Measurements from ENCODE around the gene PDE11A.
A peak's percentile ranks its signal among the peaks of the same experiment; 100 is the strongest.

The PDE11A gene

GRCh38 chr2:177692042-177692782 is 380.4 kb downstream of the PDE11A start:
- DNase-seq (ENCODE audit: low read depth) = peak; percentile 3

DNA sequence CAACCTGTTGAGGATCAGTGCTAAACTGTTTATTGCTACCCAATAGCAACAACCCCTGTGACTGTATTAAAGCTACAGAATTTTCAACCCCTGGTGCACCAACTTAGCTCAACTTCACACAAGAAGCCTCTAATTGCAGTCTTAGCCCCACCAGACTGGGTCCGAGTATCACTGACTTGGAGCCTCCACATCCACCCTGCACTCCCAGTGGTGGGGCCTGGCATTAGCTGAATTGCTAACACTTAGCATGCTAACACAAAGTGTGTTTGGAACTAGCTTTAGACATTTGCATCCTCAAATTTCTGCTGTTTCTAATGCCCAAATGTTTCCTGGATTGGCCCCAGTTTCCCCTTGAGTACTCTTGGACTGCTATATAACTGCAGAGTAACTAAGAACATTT is 381.4 kb downstream of the PDE11A start:
- DNase-seq (ENCODE audit: low read depth) = no peak

DNA sequence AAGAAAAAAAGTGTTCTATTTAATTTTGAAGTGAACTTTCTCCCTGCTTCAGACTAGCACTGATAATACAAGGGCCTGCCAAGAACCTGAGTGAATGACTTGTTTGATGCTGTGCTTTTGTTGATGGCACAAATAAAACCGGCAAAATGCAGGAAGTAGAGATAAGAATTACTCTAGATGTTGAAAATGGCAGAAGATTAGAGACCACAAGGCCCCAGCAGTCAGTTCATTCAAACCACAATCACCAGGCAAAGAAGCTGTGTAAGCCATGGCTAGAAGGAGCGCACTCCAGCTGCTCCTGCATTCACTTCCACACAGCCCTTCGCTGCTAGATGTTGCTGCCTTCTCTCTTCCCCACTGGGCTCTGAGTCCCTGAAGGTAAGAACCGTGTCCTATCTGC is 383.0 kb downstream of the PDE11A start:
- DNase-seq (ENCODE audit: low read depth) = no peak

DNA sequence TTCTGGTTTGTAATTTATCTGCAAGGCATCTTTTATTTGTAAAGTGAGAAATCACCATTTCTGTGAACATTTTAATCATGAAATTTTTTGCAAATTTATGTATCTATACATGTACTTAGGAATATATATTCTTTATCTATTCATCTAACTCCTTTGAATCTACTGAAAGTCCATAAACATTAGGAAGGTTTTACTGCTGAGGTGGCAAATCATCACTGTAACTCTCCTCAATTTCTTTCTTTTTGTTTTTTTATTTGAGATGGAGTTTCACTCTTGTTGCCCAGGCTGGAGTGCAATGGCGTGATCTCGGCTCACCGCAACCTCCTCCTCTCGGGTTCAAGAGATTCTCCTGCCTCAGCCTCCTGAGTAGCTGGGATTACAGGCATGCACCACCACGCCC is 383.7 kb downstream of the PDE11A start:
- no peak for DNase-seq (ENCODE audit: low read depth)

DNA sequence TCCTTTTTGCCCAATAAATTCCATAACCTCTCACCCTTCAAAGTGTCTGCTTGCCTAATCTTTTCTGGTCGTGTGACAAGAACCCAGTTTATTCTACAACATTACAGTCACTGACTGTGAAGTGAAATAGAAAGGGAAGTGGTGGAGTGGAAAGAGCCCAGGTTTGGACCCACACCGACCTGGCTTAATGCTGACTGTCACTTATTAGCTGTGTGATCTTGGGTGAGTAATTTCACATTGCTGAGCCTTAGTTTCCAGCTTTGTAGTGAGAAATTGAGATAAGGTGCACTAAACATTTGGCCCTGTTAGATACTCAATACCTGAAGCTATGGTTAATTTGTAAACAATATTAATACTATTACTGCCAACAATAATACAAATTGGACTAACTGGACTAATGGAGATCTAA is 388.9 kb downstream of the PDE11A start:
- DNase-seq (ENCODE audit: low read depth) = no peak

DNA sequence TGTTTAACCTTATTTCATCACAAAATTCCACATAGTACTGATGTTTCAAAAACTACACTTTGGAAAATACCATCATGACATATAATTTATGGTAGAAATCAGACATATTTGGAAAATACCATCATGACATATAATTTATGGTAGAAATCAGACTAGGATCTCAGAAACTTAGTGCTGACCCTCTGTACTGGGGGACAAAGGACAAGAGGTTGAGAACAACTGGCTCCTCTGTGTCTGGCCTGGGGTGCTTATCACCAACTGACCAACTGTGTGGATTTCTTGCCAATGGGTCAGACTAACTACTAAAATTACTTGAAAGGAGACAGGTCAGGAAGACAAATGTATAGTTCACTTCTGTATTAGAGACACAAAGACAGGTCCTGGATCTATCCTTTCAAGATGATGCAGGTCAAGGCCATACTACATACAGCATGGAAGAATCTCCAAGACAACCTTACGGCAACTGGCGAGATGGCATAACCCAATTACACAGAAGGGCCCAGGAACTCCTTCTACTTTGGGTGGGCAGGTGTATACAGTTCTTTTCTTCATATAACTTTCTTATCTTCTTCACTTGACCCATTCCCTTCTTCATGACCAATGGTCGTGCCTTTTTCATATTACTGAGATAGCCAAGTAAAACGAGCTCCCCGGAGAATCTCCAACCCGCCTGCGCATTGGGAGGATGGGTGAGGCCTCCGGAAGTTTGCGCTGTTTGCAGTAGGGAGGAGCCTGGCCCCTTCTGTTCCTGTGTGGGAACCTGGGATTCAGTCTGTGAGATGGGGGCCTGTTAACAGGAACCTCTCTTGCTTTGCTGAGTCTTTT is 389.5 kb downstream of the PDE11A start:
- no peak for DNase-seq (ENCODE audit: low read depth)

DNA sequence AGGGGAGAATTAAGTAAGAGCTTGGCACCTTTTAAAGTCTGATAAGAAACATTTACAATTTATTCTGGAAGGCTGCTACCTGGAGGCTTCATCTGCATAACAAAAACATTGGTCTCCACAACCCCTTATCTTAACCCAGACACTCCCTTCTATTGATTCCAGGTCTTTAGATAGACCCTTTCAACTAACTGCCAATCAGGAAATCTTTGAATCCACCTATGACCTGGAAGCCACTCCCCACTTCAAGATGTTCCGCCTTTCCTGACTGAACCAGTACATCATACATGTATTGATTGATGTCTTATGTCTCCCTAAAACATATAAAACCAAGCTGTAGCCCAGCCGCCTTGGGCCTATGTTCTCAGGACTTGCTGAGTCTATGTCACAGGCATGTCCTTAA is 390.6 kb downstream of the PDE11A start:
- no peak for DNase-seq (ENCODE audit: low read depth)

DNA sequence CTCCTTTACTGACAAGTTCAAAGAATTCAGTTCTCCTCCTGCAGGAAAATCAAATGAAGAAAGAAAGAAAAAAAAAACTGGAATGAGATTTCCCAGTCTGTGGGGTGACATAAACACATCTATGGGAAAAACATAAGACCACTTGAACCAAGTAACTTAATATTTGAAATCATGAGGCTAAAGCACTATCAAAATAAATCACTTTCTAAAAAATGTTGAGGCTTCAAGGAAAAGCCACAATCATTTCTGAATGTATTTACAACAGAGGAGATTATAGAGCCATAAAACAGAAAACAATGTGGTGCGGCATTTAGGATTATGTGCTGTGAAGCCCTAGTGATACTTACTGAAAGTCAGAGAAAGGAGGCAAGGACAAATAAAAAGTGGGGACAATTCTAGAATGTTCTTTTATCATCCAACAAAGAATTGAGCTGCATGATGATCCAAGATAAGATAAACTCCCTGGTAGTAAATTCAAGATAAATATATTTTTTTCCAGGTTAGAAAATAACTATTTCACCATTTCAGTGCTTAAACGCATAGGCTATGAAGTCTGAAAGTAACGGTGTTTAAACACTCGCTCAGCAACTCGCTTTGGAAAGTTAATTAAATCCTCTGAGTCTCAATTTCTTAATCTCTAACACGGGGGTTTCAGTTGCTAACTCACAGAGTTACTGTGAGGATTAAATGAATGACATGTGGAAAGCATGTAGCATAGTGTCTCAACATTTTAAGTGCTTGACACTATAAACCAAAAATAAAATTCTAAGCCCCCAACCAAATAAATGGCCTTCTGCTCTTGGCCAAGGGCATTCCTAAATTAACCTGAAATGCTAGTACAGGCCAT is 391.5 kb downstream of the PDE11A start:
- DNase-seq (ENCODE audit: low read depth) = no peak

DNA sequence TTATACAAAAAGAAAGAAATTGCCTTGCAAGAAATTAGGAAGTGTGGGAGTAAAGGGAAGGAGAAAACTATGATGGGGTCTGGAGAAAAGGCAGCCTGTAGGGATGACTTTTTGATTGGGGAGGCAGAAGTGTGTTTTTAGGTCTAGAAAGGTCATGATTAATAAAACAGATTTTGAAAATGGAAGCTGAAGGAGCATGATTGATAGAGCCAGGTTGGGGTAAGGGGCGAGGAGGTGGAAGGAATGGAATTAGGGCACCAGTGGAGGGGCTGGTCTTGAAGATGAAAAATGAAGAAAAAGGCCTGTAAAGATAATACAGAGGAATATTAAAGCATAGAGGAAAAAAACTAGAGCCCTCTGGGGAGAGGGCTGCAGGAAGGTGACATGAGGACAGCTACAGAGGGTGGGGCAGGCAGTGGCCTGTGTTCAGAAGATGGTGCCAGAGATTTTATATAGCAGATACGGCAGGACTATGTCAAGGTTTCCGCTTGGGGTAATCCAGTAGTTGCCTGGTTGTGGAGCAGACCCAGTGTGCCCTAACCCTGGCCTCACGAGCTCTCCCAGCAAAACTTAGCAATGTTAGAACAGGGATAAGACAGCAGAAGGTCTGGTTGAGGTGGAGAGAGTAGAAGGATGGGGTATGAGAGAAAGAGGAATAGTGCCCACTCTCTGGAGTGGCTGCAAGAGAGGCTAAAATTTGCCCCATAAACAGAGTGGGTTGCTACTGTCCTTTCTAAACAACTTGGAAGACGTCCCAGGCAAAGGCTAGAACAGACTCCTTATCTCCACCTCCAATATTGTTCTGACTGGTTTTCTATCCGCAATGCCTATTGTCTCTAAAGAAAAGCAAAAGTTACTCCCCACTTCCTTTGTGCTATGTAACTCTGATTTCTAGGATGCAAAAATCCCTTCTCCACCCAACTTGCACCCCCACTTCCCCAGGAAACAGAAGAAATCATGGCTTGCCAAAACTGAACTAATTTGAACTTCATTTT is 392.7 kb downstream of the PDE11A start:
- DNase-seq (ENCODE audit: low read depth) = no peak

GRCh38 chr2:177678939-177679338 is 393.6 kb downstream of the PDE11A start:
- DNase-seq (ENCODE audit: low read depth) = no peak

DNA sequence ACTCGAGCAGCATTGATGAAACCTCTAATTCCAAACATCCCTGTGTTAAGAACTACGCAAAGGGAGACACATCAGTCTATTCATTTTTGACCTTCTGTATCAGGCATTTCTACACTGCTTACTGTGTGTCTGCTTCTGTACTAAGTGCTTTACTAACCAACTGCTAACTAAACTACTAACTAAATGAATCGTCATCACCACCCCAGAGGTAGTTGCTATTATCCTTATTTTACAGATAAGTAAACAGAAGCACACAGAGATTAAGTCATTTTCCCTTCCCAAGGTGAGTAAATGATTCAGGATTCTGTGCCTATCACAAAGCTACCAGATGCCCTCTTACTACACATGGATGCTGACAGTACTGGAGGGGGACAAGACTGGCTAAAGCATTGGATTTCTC is 395.9 kb downstream of the PDE11A start:
- DNase-seq (ENCODE audit: low read depth) = no peak

DNA sequence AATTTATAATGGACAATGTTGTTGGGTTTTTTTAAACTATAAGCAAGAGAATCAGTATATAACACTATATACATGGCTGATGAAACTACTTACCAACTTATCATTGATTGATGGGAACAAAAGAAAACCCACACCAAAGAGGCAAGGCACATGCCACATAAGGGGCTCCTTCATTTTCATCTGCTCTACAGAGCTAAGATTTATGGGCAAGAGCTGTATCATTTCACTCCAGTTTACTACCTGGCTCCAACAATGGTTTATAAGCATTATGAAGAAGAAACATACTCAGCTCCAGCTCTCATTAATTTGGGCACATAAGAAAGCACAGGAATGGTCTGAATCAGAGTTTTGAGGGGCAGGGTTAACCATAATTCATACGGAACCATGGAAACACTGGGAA is 396.8 kb downstream of the PDE11A start:
- no peak for DNase-seq (ENCODE audit: low read depth)

DNA sequence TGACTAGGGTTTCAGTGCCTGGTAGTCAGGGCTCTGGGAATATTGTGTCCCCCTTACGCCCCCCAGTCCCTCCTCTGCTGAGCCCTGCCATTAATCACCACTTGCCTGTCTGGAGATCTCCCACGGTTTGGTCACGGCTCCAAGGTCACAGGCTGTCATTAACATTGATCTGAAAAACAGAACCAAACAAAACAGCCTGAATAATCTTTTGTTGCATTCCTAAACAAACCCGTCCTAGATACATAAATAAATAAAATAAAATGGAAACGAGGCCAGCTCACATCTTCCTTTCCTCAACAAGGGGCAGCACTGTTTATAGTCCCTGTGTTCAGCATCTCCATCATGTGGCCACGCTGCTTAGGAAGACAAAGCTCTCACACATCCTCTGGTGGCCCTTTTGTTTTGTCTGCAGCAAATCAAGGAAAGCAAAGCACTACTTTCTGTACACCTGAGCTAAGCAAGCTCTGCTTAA is 397.2 kb downstream of the PDE11A start:
- no peak for DNase-seq (ENCODE audit: low read depth)

- DNase-seq (ENCODE audit: low read depth) = no peak
These were observed 398.7 kb downstream of the PDE11A start for GRCh38 chr2:177673602-177674595.

DNA sequence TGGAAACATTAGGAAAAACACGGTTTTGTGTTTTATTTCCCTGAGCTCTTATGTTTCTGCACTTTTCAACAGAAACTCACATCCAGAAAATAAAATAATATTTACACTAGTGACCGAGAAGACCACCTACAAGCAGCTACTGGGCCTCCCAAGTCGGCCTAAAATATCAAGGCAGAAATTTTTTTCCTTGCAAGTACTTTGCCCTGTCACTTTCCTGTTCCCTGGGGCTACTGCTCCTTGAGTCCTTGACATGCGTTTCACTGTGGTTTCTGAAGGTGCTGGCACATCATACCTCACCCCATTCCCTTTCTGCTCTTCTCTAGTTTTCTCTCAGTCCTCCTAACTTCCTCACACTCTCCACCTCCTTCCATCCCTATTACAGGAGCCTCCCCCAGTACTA is 400.9 kb downstream of the PDE11A start:
- no peak for DNase-seq (ENCODE audit: low read depth)

DNA sequence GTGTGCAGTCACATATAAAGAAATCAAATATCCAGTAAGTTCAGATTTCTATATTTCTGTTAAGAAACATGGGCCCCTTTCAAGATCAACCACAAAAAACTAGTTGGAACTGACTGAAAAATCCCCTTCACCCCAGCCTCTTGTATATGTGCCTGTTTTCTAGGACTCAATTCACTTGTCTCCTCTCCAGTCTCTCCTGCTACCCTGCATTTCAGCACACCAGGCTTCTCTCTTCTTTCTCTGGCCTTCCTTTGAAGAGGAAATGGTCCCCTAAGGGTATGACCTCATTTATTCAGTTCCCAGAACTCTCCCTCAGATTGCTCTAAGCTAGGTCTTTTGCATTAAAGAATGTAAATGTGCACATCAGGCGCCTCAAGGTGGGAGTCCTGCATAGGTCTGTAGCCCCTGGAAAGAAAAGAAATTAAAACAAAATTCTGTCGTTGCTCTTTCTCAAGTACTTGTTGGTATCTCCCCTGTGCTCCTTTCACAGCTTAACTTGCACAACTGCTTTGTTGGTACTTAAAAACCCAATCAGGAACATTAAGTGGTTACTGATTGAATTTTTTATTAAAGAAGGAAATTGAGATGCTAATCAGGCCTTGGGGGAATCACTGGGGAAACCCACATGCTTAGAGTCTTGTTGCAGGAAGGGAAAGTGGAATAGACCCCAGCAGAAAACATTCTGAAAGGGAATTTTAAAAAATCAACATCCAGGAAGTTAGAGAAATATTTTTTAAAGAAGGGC is 401.6 kb downstream of the PDE11A start:
- DNase-seq (ENCODE audit: low read depth) = no peak

- DNase-seq (ENCODE audit: low read depth) = no peak
These were observed 402.8 kb downstream of the PDE11A start for GRCh38 chr2:177669625-177670330.

DNA sequence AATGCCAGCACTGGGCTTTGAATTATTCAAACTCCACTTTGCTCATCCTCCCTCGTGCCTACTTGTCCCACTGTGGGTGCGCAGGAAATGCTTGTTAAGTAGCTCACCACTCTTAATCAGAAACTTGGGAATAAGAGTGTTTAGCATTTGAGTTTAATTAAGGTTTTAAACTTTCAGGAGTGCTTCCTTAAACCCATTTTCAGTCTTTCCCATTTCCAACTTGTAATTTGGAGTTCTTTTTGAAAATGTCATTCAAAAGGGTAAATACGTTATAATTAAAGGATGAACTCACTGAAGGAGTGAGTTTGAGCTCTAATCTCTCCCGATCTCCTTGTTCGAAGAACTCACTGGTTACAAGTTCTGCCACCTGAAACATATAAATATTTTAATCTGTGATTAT is 403.4 kb downstream of the PDE11A start:
- no peak for DNase-seq (ENCODE audit: low read depth)

GRCh38 chr2:177668617-177669016 is 404.0 kb downstream of the PDE11A start:
- DNase-seq (ENCODE audit: low read depth) = no peak

Measured in iris pigment epithelial cell (primary cell).